ENCODE results near the gene KARS1. TPM values are rescaled to one million over a fixed set of nuclear protein-coding genes. Genes with fewer than 3 reads are reported as not detected.
"Not testable (repeated sequence)": the region's sequence is repeated elsewhere in the genome, so short reads cannot be mapped to it uniquely, and the experiment has no call there.

KARS1 gene
- total RNA-seq, 1 experiment from 2014 or later: 117 TPM

DNA sequence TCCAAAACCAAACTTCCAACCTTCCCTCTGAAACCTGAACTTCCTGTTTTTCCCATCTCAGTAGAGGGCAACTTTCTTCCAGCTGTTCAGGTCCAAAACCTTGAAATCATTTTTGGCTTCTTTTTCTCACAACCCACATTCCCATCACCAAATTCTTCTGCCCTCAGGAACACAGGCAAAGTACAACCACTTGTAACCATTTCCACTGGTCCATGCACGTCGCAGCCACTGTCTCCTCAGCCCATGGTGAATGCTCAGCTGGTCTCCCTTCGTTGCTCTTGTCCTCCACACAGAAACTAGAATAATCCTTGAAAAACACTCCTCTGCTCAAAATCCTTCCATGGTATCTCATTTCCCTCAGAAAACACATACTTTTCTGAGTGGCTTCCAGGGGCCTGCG, 20.7 kb downstream of the KARS1 start:
- no peak for DNase-seq (ENCODE audit: low spot score)

- peak; percentile 7 for DNase-seq (ENCODE audit: low spot score)
Observed at GRCh38 chr16:75624921-75625334, 22.5 kb downstream of the KARS1 start.

DNA sequence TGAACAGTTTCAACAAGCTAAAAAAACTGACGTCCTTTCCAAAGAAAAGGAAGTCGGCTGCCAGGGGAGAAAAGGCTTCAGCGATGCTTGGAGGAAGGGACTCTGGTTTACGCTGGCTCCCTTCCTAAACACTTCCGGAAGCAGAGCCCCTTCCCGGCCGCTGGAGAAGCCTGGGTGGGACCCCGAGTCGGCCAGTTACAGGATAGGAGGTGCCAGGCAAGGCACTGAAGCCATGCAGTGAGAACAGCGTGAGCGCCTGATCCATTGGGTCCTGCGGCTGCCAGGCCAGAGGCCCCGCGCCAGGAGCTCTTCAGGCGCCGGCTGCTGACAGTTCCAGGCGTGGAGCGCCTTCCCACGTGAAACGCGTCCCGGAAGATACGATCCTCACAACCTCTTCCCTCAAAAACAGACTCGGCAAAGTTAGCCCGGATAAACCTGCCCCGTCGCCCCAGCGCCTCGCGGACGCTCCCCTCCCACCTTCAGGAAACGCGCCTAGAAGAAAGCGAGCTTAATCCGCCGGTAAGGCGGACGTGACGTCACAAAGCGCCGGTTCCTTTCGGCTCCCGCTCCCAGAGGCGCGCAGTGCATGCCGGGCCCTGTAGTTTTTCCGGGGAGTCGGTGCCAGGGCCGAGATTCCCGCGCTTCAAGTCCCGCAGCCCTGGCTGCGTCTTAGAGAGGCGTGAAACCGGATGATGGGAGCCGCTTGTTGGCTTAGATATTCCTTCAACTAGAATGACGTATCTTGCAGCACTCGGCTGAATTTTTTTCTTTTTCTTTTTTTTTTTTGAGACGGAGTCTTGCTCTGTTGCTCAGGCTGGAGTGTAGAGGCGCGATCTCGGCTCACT, 24.5 kb downstream of the KARS1 start, which contains the start of gene ADAT1:
TSS of gene ADAT1 (minus strand) at position 521 of the 845 bp plus-strand sequence. CDS start 2,482 bp downstream, outside the sequence.
- DNase-seq (ENCODE audit: low spot score): peak; percentile 98

GRCh38 chr16:75621170-75621477, 26.3 kb downstream of the KARS1 start:
- DNase-seq (ENCODE audit: low spot score): peak; percentile 18

DNA sequence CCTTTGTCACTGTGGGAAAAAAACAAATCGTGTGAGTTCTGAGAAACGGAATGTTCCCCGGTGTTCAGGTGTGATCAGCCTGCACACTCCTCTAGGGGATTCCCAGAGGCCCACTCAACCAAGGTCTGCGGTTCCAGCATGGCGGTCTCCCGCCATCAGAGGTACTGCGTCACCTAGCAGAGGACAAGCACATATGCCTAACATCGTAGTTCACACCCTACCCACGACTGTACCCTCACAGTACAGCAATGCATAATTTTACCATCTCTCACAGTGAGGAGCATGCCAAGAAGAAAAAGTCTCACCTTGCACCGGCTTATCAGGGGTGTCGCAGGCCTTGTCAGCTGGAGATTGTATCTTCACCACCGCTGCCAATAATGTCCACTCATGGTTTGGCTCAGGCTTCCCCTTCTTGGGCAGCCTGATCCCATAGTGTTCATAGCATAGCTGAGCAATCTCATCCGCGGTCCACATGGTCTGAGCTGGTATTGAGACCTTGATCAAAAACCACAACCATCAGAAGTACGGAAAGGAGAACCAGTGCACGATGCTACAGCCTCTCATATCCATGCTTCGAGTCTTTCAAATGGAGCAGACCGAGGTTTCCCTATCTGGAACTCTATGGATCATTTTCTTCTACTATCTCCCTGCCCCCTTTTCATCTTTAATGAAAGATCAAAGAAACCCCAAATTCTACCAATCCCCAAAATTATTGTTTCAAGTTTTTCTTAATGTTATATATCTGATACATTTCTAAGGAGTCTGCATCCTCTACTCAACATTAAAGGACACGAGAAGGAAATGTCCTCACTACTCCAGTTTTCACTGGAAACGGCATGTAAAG, 26.9 kb downstream of the KARS1 start:
- DNase-seq (ENCODE audit: low spot score): no peak

- no peak for DNase-seq (ENCODE audit: low spot score)
Observed at GRCh38 chr16:75618780-75619179, 28.7 kb downstream of the KARS1 start.

GRCh38 chr16:75617121-75617520, 30.3 kb downstream of the KARS1 start:
- DNase-seq (ENCODE audit: low spot score): no peak

DNA sequence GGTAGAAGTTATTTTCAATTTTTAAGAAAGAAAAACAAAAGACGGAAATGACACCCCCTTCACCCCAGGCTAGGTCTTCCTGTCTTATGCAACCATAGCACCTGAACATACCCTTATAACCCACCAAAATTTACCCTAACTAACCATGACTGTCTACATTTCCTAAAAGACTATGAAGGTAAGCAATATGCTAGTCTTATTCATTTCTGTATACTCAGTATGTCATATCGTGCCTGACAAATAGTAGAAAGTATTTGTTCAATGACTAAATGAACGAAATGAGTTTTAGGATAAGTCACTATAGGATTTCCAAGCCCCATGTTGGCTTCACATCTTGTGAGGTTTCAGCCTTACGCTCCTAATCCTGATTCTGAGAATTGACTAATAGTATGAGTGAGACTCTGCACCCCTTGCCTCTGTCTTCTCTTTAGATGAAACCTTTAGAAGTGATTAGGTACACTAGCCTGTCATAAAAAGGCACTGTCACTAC, 30.9 kb downstream of the KARS1 start:
- no peak for DNase-seq (ENCODE audit: low spot score)

DNA sequence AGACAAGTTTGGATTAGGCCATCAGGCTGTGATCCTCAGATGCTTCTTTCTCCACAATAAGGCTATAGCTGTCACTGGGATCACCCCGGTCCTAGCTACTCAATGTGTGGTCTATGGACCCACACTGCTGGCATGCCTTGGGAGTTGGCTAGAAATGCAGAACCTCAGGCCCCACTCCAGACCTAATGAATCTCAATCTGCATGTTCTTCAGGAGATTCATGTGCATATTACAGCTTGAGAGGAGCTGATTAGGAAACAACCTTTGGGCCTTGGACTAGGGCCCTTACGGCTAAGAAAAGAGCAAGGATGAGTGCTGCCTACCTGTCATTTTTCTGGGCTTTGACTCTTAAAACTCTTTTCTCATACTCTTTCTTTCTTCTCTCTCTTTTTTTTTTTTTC, 31.8 kb downstream of the KARS1 start:
- DNase-seq (ENCODE audit: low spot score): no peak

- no peak for DNase-seq (ENCODE audit: low spot score)
Observed at GRCh38 chr16:75614066-75614897, 33.2 kb downstream of the KARS1 start.

DNA sequence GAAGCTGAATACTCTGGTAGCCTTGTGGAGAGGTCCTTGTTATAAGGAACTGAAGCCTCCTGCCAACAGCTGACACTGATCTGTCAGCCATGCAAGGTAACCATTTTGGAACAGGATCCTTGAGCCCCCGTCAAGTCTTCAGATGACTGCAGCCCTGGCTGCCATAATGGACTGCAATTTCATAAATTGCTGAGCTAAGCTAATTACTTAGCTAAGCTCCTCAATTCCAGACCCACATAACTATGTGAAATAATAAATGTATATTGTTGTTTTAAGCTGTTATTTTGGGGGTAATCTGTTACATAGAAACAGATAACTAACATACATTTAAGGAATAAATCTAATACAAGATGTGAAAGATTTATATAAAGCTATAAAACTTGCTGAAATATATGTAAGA, 41.0 kb downstream of the KARS1 start:
- DNase-seq (ENCODE audit: low spot score): no peak

- no peak for DNase-seq (ENCODE audit: low spot score)
Observed at GRCh38 chr16:75603241-75603640, 44.2 kb downstream of the KARS1 start.

DNA sequence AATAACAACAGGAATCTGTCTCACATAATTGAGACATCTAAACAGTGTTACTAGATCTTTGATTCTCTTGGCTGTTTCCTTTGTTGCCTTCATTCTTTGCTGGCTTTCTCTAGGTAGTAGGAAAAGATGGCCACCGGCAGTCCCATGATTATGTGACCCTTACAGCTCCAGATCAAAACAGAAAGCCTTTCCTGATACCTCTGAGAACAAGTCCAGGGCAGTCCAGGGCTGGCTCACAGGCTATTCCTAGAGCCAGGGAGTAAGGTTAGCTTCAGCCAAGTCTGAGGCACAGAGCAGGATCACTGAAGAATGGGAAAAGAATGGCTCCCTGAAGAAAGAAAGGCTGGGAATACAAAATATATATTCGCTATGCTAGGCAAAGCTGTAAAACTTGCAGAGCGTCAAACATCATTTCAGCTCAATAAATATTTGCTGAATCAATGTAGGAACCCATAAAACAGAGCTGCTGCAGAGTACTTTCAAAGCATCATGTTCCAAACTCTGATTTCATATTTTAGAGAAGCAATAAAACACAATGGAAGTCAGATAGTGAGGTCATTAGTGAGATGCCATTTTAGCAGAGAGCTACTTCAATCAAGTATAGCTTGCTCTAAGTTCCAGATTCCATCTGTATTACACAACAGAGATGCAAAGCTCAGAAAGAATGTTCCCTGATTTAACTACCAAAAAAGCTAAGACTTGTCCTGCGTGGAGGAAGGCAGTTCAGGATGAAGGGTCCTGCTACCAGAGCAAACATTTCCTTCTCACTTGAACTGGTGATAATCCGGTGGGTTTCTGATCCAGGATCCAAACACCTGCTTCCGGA, 47.8 kb downstream of the KARS1 start:
- DNase-seq (ENCODE audit: low spot score): no peak

- no peak for DNase-seq (ENCODE audit: low spot score)
Observed at GRCh38 chr16:75593825-75594820, 53.3 kb downstream of the KARS1 start.

- no peak for DNase-seq (ENCODE audit: low spot score)
Observed at GRCh38 chr16:75593308-75593707, 54.2 kb downstream of the KARS1 start.

- DNase-seq (ENCODE audit: low spot score): not testable (repeated sequence)
Observed at GRCh38 chr16:75591927-75592326, 55.5 kb downstream of the KARS1 start.

DNA sequence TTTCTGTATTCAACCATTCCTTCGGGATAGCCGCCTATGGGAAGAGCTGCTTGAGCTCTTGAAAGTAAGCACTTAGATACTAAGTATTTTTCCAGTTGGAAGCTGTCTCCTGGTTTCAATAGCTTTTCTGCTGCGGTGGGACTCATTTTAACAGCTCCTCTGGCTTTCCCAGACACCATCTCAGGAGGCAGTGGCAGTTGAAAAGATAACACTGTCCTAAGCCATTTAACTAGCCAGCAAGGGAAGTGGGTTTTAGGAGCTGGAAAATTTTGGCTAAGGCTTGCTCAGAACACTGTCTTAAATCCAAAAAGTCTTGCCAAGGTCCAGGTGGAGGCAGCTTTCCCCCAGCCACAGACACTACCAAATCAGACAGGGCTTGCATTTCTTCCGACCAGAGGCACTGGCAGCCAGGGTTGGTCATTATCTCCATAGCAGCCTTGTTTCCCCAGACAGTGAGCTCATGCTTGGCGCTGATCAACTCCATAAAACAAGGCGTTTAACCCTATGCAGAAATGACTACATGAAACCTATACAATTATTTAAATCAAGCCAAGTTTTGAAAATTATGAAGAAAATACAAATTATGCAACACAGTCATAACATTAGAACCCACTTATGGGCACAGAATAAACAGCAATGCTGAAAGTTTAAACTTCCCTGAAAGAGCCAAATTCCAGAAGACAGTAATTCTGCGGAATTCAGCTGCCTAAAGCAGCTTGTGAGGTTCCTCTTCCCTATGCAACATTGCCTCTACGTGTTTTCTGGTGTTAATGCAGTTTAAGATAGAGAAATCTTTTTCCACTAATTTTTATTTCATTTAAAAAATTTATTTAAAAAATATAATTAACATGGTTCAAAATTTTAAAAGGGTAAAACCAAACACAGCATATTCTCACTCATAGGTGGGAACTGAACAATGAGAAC, 56.3 kb downstream of the KARS1 start:
- no peak for DNase-seq (ENCODE audit: low spot score)

GRCh38 chr16:75589306-75589705, 58.2 kb downstream of the KARS1 start:
- no peak for DNase-seq (ENCODE audit: low spot score)

All from HT-29 (cell line).